K562 (cell line): Measurements from ENCODE around the gene PPM1G. TPM values are rescaled to one million over a fixed set of nuclear protein-coding genes. Genes with fewer than 3 reads are reported as not detected.

Source experiments
- ATAC-seq: fragments of 200-7000 bp; cut with Tn5 transposase; 3 replicates; pipeline ENCODE4 v1.9.1; 2020; ENCODE audit warnings: moderate library complexity
- BruUV-seq: library from RNA; stranded (reverse); fragments of 400-500 nt; replicated peaks from 2 replicates; lab custom pipeline; 2021; lab: Mats Ljungman, UMichigan
- CTCF ChIA-PET: fragments of 300-600 bp; formaldehyde crosslinking; extraction: SDS; loops from one replicate; lab custom pipeline; 2021; ENCODE audit warnings: low intra/inter-chr PET ratio; lab: Yijun Ruan, JAX
- POLR2A ChIA-PET: fragments of 300-600, 350-650 bp; sonication (Branson Sonifier 250); formaldehyde crosslinking; extraction: SDS; loops from one replicate; lab custom pipeline; 2021; ENCODE audit warnings: antibody characterized with exemption, inconsistent platforms; lab: Yijun Ruan, JAX
- DNase-seq, 4 experiments: peaks; one replicate each; pipeline versions ENCODE4 v3.0.0 to v3.0.0-alpha.2; 2011 to 2018; ENCODE audit warnings: low spot score in 3 of 4, mixed read lengths in 3 of 4; ENCODE audit errors: extremely low read depth in 1 of 4
- FAIRE-seq: peaks from 2 replicates; lab custom pipeline; 2011; peaks lifted over from hg19 to GRCh38; lab: Jason Lieb, UNC
- H2AFZ ChIP-seq: 2 replicates; pipeline ENCODE4 v1.6.0; 2011; ENCODE audit warnings: low read depth, low read length, control low read depth, inconsistent platforms
- H3K27ac ChIP-seq: fragments of 200-600 bp; 3 replicates; pipeline ENCODE4 v1.8.0; 2011; ENCODE audit warnings: low read depth, mild to moderate bottlenecking, control low read depth, inconsistent platforms, low read length, moderate library complexity, mixed read lengths; ENCODE audit errors: extremely low read depth
- H3K27me3 ChIP-seq, 2 experiments: fragments of 300-600 bp in 1 of 2; 2 replicates in 1 of 2; 3 replicates in 1 of 2; pipeline versions ENCODE4 v1.6.0 to v1.8.0; 2011; ENCODE audit warnings: inconsistent platforms in 2 of 2, low read length in 2 of 2, mild to moderate bottlenecking in 1 of 2, mixed read lengths in 1 of 2, moderate library complexity in 1 of 2; ENCODE audit not compliant: control insufficient read depth in 2 of 2, insufficient read depth in 2 of 2
- H3K36me3 ChIP-seq: fragments of 300-600 bp; 3 replicates; pipeline ENCODE4 v1.8.0; 2011; ENCODE audit warnings: mild to moderate bottlenecking, low read length, inconsistent platforms; ENCODE audit not compliant: control insufficient read depth, insufficient read depth
- H3K4me1 ChIP-seq, 2 experiments: fragments of 200-600 bp in 1 of 2; replicated peaks in 1 of 2; 2 replicates in 1 of 2; 3 replicates in 1 of 2; pipeline versions ENCODE4 v1.5.1 to v1.8.0; 2011; ENCODE audit warnings: inconsistent platforms in 2 of 2, low read length in 2 of 2, mild to moderate bottlenecking in 1 of 2, mixed read lengths in 1 of 2, moderate library complexity in 1 of 2; ENCODE audit not compliant: control insufficient read depth in 2 of 2, insufficient read depth in 2 of 2
- H3K4me2 ChIP-seq: 2 replicates; pipeline ENCODE4 v1.6.1; 2011; ENCODE audit warnings: low read length, control low read depth, inconsistent platforms, mixed read lengths; ENCODE audit not compliant: insufficient read depth
- H3K4me3 ChIP-seq: fragments of 200-600 bp; sonication (generic), shearing (Covaris generic); 2 replicates; pipeline ENCODE4 v1.5.1; 2016; ENCODE audit warnings: control low read depth, inconsistent platforms
- H3K79me2 ChIP-seq: fragments of 200-600 bp; 3 replicates; pipeline ENCODE4 v1.8.0; 2011; ENCODE audit warnings: low read length, inconsistent platforms; ENCODE audit not compliant: control insufficient read depth, insufficient read depth
- H3K9ac ChIP-seq, 2 experiments: 2 replicates each; pipeline versions ENCODE4 v1.6.0 to v1.6.1; 2011; ENCODE audit warnings: low read depth in 2 of 2, low read length in 2 of 2, control low read depth in 1 of 2, inconsistent platforms in 1 of 2, mild to moderate bottlenecking in 1 of 2, mixed read lengths in 1 of 2; ENCODE audit not compliant: insufficient read depth in 1 of 2
- H3K9me1 ChIP-seq: one replicate; pipeline ENCODE4 v1.6.0; 2011; ENCODE audit warnings: inconsistent platforms, mild to moderate bottlenecking, low read length, moderate library complexity; ENCODE audit not compliant: control insufficient read depth, insufficient read depth
- H3K9me3 ChIP-seq: replicated peaks from 2 replicates; pipeline ENCODE4 v1.5.1; 2011; ENCODE audit warnings: low read depth, low read length, inconsistent platforms; ENCODE audit not compliant: control insufficient read depth, insufficient read depth
- H4K20me1 ChIP-seq: replicated peaks from 2 replicates; pipeline ENCODE4 v1.6.1; 2011; ENCODE audit warnings: low read length, inconsistent platforms, mixed read lengths; ENCODE audit not compliant: control insufficient read depth, insufficient read depth
- CC2D1A ChIP-seq: fragments of 450-650 bp; IDR thresholded peaks from 2 replicates; pipeline ENCODE4 v1.6.1; 2017; ENCODE audit warnings: mild to moderate bottlenecking
- ETV1 ChIP-seq: fragments of 450-650 bp; conservative IDR thresholded peaks from 2 replicates; pipeline ENCODE4 v1.6.1; 2016; ENCODE audit warnings: missing genetic modification characterization, control low read depth, low read depth, missing compliant biosample characterization
- OTX1 ChIP-seq: fragments of 450-650 bp; formaldehyde crosslinking; IDR thresholded peaks from 2 replicates; pipeline ENCODE4 v1.4.0; 2022; ENCODE audit warnings: mild to moderate bottlenecking
- XRCC5 ChIP-seq: fragments of 200-400 bp; formaldehyde crosslinking; IDR thresholded peaks from 2 replicates; pipeline ENCODE4 v1.6.1; 2017; ENCODE audit warnings: low read depth, mild to moderate bottlenecking, low read length
- ZNF146 ChIP-seq: IDR thresholded peaks from one replicate; pipeline ENCODE4 v1.6.1; 2018; ENCODE audit warnings: missing compliant biosample characterization; ENCODE audit not compliant: unreplicated experiment
- WGBS: fragments of 100-300 bp; shearing (Covaris generic); methylation state at CpG from one replicate; pipeline ENCODE4 v1.1.6; 2016; ENCODE audit warnings: low coverage, mixed read lengths; ENCODE audit not compliant: insufficient coverage; ENCODE audit errors: missing lambda C conversion rate; 5-methylcytosine and 5-hydroxymethylcytosine counted together
- in situ Hi-C: fragments of 300-500 bp; cut with MboI; formaldehyde crosslinking; loops from 4 replicates; pipeline ENCODE4 v1.15.0; 2018; ENCODE audit warnings: inconsistent platforms, mixed read lengths
- intact Hi-C: fragments of 100-400 bp; cut with micrococcal nuclease; formaldehyde crosslinking; loops from 2 replicates; pipeline ENCODE4 v1.14.2; 2022
- polyA plus RNA-seq, 8 experiments: library from polyadenylated mRNA; depleted of rRNA in 4 of 8; stranded (reverse) in 5 of 8; unstranded in 3 of 8; fragments of >200 nt; fragmentation: Nextera tagmentation in 2 of 8; fragmentation: Illumina TruSeq in 1 of 8; extraction: Ambion mirVana in 2 of 8; extraction: Trizol in 1 of 8; gene quantifications; 2 replicates each; pipeline versions ENCODE4 v1.2.1 to v1.2.3, GENCODE V29; 2011 to 2014; ENCODE audit warnings: inconsistent platforms in 1 of 8, missing spikeins in 1 of 8
- total RNA-seq, 7 experiments: library from RNA; depleted of rRNA in 6 of 7; stranded (reverse); fragments of >200 nt in 6 of 7; fragmentation: Illumina TruSeq in 2 of 7; extraction: Trizol in 2 of 7; gene quantifications; 2 replicates each; pipeline versions ENCODE4 v1.2.1 to v1.2.3, GENCODE V29; 2011 to 2021; ENCODE audit warnings: low replicate concordance in 1 of 7
- TF ChIP-seq, protein P1 (sequence below): fragments of 250-450 bp; sonication (Bioruptor Pico); IDR thresholded peaks from 2 replicates; pipeline ENCODE4 v1.8.0; 2022; ENCODE audit warnings: inconsistent platforms
- TF ChIP-seq, protein P2 (sequence below): sonication (generic); formaldehyde crosslinking; IDR thresholded peaks from 2 replicates; pipeline ENCODE4 v1.8.1; 2023; ENCODE audit warnings: mild to moderate bottlenecking, missing genetic modification reagents
- TF ChIP-seq, protein P3 (sequence below): fragments of 250-450 bp; sonication (Bioruptor Pico); IDR thresholded peaks from 2 replicates; pipeline ENCODE4 v1.5.0; 2022; ENCODE audit warnings: mild to moderate bottlenecking
- TF ChIP-seq, protein P4 (sequence below): fragments of 250-450 bp; sonication (Bioruptor Pico); IDR thresholded peaks from 2 replicates; pipeline ENCODE4 v1.8.0; 2022; ENCODE audit warnings: inconsistent platforms, mild to moderate bottlenecking, moderate library complexity, borderline replicate concordance

Gene PPM1G
- total and polyA plus RNA-seq, 9 of the 15 experiments (the other 6 are each of a cell fraction or from before 2014, with no cell fraction given) = 61.7 to 230 (median 153) TPM

DNA sequence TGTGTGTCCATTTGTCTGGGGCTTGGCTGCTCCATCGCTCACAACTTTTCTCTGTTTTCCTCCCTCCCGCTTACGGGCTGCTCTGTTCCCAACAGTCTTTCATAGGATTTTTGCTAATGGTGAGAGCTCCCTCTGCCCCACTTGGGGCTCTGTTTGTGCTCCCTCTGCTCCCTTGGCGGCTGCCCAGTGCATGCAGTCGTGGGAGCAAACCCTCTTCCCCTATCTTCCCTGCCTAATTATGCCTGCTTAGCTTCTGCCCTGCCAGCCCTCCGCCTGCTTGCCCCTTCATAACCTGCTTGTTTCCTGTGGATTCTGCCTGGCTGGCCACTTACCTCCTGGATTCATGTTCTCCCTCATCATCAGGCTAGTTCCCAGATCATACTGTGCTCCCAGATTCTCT lies 26.2 kb upstream of the PPM1G start:
- peaks cover 78% of the 10 kb centered on the region for H3K36me3 ChIP-seq
- H3K27ac ChIP-seq = no peak overlapping the region
- H3K79me2 ChIP-seq = peaks cover 20% of the 10 kb centered on the region
- ChIA-PET CTCF (no interaction called here), POLR2A (interaction anchor here (0.5 to 0.7 kb wide), 3 partner anchors 8 to 222 kb away, joined by 3 to 4 read pairs (median 3); no protein-coding TSS in a partner anchor)
- TF ChIP-seq OTX1 (CRISPR knock-in tag) (no peak), XRCC5 (no peak), ETV1 (tag) (no peak), CC2D1A (no peak), ZNF146 (CRISPR knock-in tag) (no peak)
- TF ChIP-seq, protein P1, sequence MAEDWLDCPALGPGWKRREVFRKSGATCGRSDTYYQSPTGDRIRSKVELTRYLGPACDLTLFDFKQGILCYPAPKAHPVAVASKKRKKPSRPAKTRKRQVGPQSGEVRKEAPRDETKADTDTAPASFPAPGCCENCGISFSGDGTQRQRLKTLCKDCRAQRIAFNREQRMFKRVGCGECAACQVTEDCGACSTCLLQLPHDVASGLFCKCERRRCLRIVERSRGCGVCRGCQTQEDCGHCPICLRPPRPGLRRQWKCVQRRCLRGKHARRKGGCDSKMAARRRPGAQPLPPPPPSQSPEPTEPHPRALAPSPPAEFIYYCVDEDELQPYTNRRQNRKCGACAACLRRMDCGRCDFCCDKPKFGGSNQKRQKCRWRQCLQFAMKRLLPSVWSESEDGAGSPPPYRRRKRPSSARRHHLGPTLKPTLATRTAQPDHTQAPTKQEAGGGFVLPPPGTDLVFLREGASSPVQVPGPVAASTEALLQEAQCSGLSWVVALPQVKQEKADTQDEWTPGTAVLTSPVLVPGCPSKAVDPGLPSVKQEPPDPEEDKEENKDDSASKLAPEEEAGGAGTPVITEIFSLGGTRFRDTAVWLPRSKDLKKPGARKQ (CRISPR knock-in tag) = no peak
- TF ChIP-seq, protein P2, sequence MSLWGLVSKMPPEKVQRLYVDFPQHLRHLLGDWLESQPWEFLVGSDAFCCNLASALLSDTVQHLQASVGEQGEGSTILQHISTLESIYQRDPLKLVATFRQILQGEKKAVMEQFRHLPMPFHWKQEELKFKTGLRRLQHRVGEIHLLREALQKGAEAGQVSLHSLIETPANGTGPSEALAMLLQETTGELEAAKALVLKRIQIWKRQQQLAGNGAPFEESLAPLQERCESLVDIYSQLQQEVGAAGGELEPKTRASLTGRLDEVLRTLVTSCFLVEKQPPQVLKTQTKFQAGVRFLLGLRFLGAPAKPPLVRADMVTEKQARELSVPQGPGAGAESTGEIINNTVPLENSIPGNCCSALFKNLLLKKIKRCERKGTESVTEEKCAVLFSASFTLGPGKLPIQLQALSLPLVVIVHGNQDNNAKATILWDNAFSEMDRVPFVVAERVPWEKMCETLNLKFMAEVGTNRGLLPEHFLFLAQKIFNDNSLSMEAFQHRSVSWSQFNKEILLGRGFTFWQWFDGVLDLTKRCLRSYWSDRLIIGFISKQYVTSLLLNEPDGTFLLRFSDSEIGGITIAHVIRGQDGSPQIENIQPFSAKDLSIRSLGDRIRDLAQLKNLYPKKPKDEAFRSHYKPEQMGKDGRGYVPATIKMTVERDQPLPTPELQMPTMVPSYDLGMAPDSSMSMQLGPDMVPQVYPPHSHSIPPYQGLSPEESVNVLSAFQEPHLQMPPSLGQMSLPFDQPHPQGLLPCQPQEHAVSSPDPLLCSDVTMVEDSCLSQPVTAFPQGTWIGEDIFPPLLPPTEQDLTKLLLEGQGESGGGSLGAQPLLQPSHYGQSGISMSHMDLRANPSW (CRISPR knock-in tag) = no peak
- TF ChIP-seq, protein P3, sequence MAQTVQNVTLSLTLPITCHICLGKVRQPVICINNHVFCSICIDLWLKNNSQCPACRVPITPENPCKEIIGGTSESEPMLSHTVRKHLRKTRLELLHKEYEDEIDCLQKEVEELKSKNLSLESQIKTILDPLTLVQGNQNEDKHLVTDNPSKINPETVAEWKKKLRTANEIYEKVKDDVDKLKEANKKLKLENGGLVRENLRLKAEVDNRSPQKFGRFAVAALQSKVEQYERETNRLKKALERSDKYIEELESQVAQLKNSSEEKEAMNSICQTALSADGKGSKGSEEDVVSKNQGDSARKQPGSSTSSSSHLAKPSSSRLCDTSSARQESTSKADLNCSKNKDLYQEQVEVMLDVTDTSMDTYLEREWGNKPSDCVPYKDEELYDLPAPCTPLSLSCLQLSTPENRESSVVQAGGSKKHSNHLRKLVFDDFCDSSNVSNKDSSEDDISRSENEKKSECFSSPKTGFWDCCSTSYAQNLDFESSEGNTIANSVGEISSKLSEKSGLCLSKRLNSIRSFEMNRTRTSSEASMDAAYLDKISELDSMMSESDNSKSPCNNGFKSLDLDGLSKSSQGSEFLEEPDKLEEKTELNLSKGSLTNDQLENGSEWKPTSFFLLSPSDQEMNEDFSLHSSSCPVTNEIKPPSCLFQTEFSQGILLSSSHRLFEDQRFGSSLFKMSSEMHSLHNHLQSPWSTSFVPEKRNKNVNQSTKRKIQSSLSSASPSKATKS (CRISPR knock-in tag) = no peak
- TF ChIP-seq, protein P4, sequence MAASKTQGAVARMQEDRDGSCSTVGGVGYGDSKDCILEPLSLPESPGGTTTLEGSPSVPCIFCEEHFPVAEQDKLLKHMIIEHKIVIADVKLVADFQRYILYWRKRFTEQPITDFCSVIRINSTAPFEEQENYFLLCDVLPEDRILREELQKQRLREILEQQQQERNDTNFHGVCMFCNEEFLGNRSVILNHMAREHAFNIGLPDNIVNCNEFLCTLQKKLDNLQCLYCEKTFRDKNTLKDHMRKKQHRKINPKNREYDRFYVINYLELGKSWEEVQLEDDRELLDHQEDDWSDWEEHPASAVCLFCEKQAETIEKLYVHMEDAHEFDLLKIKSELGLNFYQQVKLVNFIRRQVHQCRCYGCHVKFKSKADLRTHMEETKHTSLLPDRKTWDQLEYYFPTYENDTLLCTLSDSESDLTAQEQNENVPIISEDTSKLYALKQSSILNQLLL = no peak
- peaks cover 5 to 8% of the 10 kb centered on the region in 2 experiments; a peak in 4 of 5 replicates for H3K4me1 ChIP-seq
- H3K9me3 ChIP-seq = no peaks in the 10 kb centered on the region
- FAIRE-seq (no peak), ATAC-seq (no peak), DNase-seq (no peak)
- BruUV-seq = no TSS peak
- in situ Hi-C loops = no loop called here
- WGBS = 95% methylated on average over 5 of the region's 6 CpGs
- H4K20me1 ChIP-seq = no peaks in the 10 kb centered on the region; the same call in 1 of the 2 replicates
- no peaks in the 10 kb centered on the region for H3K9me1 ChIP-seq
- intact Hi-C loops = no loop called here
- H3K9ac ChIP-seq = peak overlapping the region in 1 of 2 experiments; percentile 61; a peak in 1 of 4 replicates
- H3K4me3 ChIP-seq = no peak overlapping the region
- no peaks in the 10 kb centered on the region for H3K27me3 ChIP-seq
- H3K4me2 ChIP-seq = no peak overlapping the region
- H2AFZ ChIP-seq = no peak overlapping the region
